ENCODE data around the gene SWT1. TPM values are rescaled to one million over a fixed set of nuclear protein-coding genes. Genes with fewer than 3 reads are reported as not detected.
"Not testable (repeated sequence)": the region's sequence is repeated elsewhere in the genome, so short reads cannot be mapped to it uniquely, and the experiment has no call there.

The SWT1 gene
- total and polyA plus RNA-seq, 2 of the 13 experiments (the other 11 are each of a cell fraction or from before 2014, with no cell fraction given): 1.7 to 2.5 TPM

DNA sequence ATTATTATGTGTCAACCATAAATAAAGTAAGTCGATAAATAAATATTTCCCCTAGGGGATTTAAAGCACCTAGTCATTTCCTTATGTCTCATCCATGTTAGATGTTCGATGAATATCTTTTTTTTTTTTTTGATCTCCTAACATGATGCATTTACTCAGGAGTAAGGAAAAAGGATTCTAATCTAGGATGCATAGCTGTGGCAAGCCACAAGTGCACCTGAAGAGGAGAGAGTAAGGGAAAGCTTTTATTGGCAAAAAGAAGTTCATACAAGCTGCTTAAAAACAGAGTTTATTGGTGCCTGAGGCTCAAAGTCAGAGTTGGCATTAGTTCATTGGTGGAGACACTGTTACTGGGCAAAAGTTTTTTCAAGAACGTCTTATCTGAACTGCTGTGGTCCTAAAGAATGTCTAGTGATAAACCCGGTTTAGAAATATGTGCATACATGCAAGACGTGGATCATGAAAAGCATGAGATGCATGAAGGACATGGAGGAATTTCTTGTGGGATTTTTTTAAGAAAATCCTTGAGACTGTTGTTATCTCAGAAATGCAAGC, 51.7 kb downstream of the SWT1 start (continued):
- TF ChIP-seq ZNF839 (CRISPR knock-in tag; IDR thresholded peaks at IDR 0.05; ENCODE audit: borderline replicate concordance): no peak
- no peak for TF ChIP-seq GPN1 (CRISPR knock-in tag; IDR thresholded peaks at IDR 0.05; ENCODE audit: borderline replicate concordance)
- no peak for TF ChIP-seq GTF2F1 (IDR thresholded peaks at IDR 0.05; ENCODE audit: low read length)
- no peak for TF ChIP-seq SP2 (CRISPR knock-in tag; IDR thresholded peaks at IDR 0.05)

DNA sequence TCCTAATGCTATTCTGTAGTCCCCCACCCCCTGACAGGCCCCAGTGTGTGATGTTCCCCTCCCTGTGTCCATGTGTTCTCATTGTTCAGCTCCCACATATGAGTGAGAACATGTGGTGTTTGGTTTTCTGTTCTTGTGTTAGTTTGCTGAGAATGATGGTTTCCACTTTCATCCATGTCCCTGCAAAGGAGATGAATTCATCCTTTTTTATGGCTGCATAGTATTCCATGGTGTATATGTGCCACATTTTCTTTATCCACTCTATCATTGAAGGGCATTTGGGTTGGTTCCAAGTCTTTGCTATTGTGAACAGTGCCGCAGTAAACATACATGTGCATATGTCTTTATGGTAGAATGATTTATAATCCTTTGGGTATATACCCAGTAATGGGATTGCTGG, 52.4 kb downstream of the SWT1 start:
- H3K4me3 ChIP-seq (replicated peaks in 1 of 3; ENCODE audit: insufficient read depth in 1 of 3, low read depth in 2 of 3, low read length in 3 of 3); DNase-seq (ENCODE audit: low spot score); H2AFZ ChIP-seq (ENCODE audit: low read length); H3K27me3 ChIP-seq (ENCODE audit: control insufficient read depth in 1 of 2, insufficient read depth in 2 of 2, low read length in 2 of 2); H3K27ac ChIP-seq (ENCODE audit: extremely low read length, insufficient read depth, low read length); H3K9ac ChIP-seq (ENCODE audit: insufficient read depth, low read depth, low read length); H4K20me1 ChIP-seq (ENCODE audit: insufficient read depth, low read length); ATAC-seq; intact Hi-C loops (cut with micrococcal nuclease; ENCODE audit: unreplicated experiment); CTCF ChIA-PET (ENCODE audit: low intra/inter-chr PET ratio, low total read pairs); POLR2A ChIA-PET; FAIRE-seq; H3K9me3 ChIP-seq (ENCODE audit: low read length); H3K4me2 ChIP-seq (ENCODE audit: low read depth, low read length); BruUV-seq (replicated peaks); H3K4me1 ChIP-seq (ENCODE audit: insufficient read depth, low read length); in situ Hi-C loops (cut with HindIII; ENCODE audit: extremely low pct_ligation_motif_present, low pct_unique_long_range_greater_than_20kb); H3K36me3 ChIP-seq (replicated peaks in 1 of 2; ENCODE audit: control insufficient read depth in 1 of 2, insufficient read depth in 2 of 2, low read length in 2 of 2); H3K79me2 ChIP-seq (ENCODE audit: insufficient read depth, low read length): not testable (repeated sequence)
- WGBS (ENCODE audit: low lambda C conversion rate): 93% methylated on average over 1 of the region's 1 CpG

- in situ Hi-C loops (cut with HindIII; ENCODE audit: extremely low pct_ligation_motif_present, low pct_unique_long_range_greater_than_20kb): no loop called here
- no peaks in the 10 kb centered on the region for H3K79me2 ChIP-seq (ENCODE audit: insufficient read depth, low read length)
- intact Hi-C loops (cut with micrococcal nuclease; ENCODE audit: unreplicated experiment): no loop called here
- no peak overlapping the region for H3K9ac ChIP-seq (ENCODE audit: insufficient read depth, low read depth, low read length)
- no peak for ATAC-seq
- H3K9me3 ChIP-seq (ENCODE audit: low read length): no peaks in the 10 kb centered on the region
- no peaks in the 10 kb centered on the region for H3K4me1 ChIP-seq (ENCODE audit: insufficient read depth, low read length)
- DNase-seq (ENCODE audit: low spot score): no peak
- H4K20me1 ChIP-seq (ENCODE audit: insufficient read depth, low read length): no peaks in the 10 kb centered on the region
- 97% methylated on average over 1 of the region's 1 CpG for WGBS (ENCODE audit: low lambda C conversion rate)
- no peak overlapping the region for H2AFZ ChIP-seq (ENCODE audit: low read length)
- FAIRE-seq: no peak
- POLR2A ChIA-PET: no interaction called here
- H3K4me3 ChIP-seq (replicated peaks in 1 of 3; ENCODE audit: insufficient read depth in 1 of 3, low read depth in 2 of 3, low read length in 3 of 3): no peak overlapping the region
- BruUV-seq (replicated peaks): no TSS peak
- no peak overlapping the region for H3K4me2 ChIP-seq (ENCODE audit: low read depth, low read length)
- CTCF ChIA-PET (ENCODE audit: low intra/inter-chr PET ratio, low total read pairs): no interaction called here
- no peak overlapping the region for H3K27ac ChIP-seq (ENCODE audit: extremely low read length, insufficient read depth, low read length)
- TF ChIP-seq, protein P1, sequence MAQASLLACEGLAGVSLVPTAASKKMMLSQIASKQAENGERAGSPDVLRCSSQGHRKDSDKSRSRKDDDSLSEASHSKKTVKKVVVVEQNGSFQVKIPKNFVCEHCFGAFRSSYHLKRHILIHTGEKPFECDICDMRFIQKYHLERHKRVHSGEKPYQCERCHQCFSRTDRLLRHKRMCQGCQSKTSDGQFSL (CRISPR knock-in tag; IDR thresholded peaks at IDR 0.05): no peak
- TF ChIP-seq MZF1 (CRISPR knock-in tag; IDR thresholded peaks at IDR 0.05; ENCODE audit: borderline replicate concordance) (no peak), ZNF761 (CRISPR knock-in tag; conservative IDR thresholded peaks at IDR 0.05) (no peak), MBNL3 (CRISPR knock-in tag; conservative IDR thresholded peaks at IDR 0.05) (no peak), RXRB (CRISPR knock-in tag; IDR thresholded peaks at IDR 0.05; ENCODE audit: borderline replicate concordance) (no peak), ZNF567 (CRISPR knock-in tag; IDR thresholded peaks at IDR 0.05; ENCODE audit: borderline replicate concordance) (no peak), JUNB (CRISPR knock-in tag; IDR thresholded peaks at IDR 0.05; ENCODE audit: borderline replicate concordance) (no peak), AGO2 (optimal IDR thresholded peaks at IDR 0.05; ENCODE audit: low read depth, low read length) (no peak)
- no peaks in the 10 kb centered on the region for H3K36me3 ChIP-seq (replicated peaks in 1 of 2; ENCODE audit: control insufficient read depth in 1 of 2, insufficient read depth in 2 of 2, low read length in 2 of 2)
- H3K27me3 ChIP-seq (ENCODE audit: control insufficient read depth in 1 of 2, insufficient read depth in 2 of 2, low read length in 2 of 2): no peaks in the 10 kb centered on the region
Measured at GRCh38 chr1:185213091-185213490, 56.1 kb downstream of the SWT1 start.

Data from HepG2 (cell line).